ENCODE measurements around the gene ST6GALNAC2.
"Not testable (repeated sequence)": the region's sequence is repeated elsewhere in the genome, so short reads cannot be mapped to it uniquely, and the experiment has no call there.

The ST6GALNAC2 gene

GRCh38 chr17:76536511-76537287, 49.0 kb downstream of the ST6GALNAC2 start:
- H3K9me3 Mint-ChIP-seq: no peaks in the 10 kb centered on the region
- no peak for TF ChIP-seq CTCF (IDR thresholded peaks at IDR 0.05; ENCODE audit: unreplicated experiment in 3 of 3)
- peak overlapping the region in 2 of 3 experiments; percentile 5 to 35 for H3K27ac Mint-ChIP-seq
- H3K4me1 Mint-ChIP-seq: peaks cover 63% of the 10 kb centered on the region
- peaks cover 34% of the 10 kb centered on the region for H3K27me3 Mint-ChIP-seq (ENCODE audit: low read depth)
- no peaks in the 10 kb centered on the region for H3K36me3 Mint-ChIP-seq (ENCODE audit: low read depth)
- peak overlapping the region; percentile 71 to 80 (median 78) for H3K4me3 Mint-ChIP-seq

DNA sequence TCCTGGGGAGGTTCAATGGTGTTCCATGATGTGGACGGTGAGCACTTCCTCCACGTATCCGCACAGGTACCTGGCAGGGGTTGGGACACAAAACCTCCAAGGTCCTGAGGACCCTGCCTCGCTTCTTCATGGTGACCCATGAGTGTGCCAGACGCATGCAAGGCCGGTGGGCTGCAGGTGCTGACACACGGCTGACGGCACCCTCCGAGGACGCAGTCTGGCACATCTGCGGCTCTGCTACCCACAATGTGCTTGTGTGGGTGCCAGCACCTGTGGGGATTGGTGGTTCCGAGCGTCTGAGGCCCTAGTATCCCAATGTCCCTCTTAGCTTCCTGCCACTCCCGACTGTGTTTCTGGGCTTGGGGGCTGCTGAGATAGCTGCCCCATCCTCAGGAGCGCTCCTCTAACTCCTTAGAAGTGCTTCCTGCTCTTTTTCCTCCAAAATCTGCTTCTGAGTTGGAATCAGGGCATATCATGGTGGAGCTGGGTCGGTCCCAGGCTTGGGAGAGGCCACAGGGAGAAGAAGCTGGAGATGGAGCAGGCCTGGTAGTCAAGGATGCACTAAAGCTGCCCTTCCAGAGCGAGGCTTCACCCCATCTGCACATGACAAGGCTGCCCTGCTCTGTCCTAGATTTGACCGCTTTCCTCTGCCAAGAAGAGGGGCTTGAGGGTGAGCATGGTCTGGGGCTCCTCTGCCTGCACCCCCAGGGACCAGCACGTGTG, 49.7 kb downstream of the ST6GALNAC2 start:
- Mint-ChIP-seq H3K27ac (peak overlapping the region in 2 of 3 experiments; percentile 34 to 35), H3K9me3 (no peaks in the 10 kb centered on the region), H3K4me1 (peaks cover 58% of the 10 kb centered on the region), H3K27me3 (ENCODE audit: low read depth) (peaks cover 32% of the 10 kb centered on the region), H3K36me3 (ENCODE audit: low read depth) (no peaks in the 10 kb centered on the region), H3K4me3 (peak overlapping the region; percentile 71 to 78 (median 78))
- TF ChIP-seq CTCF (IDR thresholded peaks at IDR 0.05; ENCODE audit: unreplicated experiment in 3 of 3): no peak

- Mint-ChIP-seq H3K9me3 (no peaks in the 10 kb centered on the region), H3K27me3 (ENCODE audit: low read depth) (peaks cover 28% of the 10 kb centered on the region), H3K27ac (peak overlapping the region in 2 of 3 experiments; percentile 32 to 34), H3K4me1 (peaks cover 56% of the 10 kb centered on the region), H3K4me3 (peak overlapping the region; percentile 60 to 78 (median 65)), H3K36me3 (ENCODE audit: low read depth) (no peaks in the 10 kb centered on the region)
- no peak for TF ChIP-seq CTCF (IDR thresholded peaks at IDR 0.05; ENCODE audit: unreplicated experiment in 3 of 3)
Observed at GRCh38 chr17:76534831-76535732, 50.6 kb downstream of the ST6GALNAC2 start.

- H3K4me1 Mint-ChIP-seq: peaks cover 59% of the 10 kb centered on the region
- H3K9me3 Mint-ChIP-seq; H3K4me3 Mint-ChIP-seq; H3K36me3 Mint-ChIP-seq (ENCODE audit: low read depth): not testable (repeated sequence)
- peak overlapping the region in 2 of 3 experiments; percentile 33 to 60 for H3K27ac Mint-ChIP-seq
- peaks cover 18% of the 10 kb centered on the region for H3K27me3 Mint-ChIP-seq (ENCODE audit: low read depth)
Observed at GRCh38 chr17:76533640-76534359, 51.9 kb downstream of the ST6GALNAC2 start.

- peak overlapping the region; percentile 0 to 63 (median 21) for H3K4me3 Mint-ChIP-seq
- H3K27ac Mint-ChIP-seq: peak overlapping the region; percentile 88 to 97 (median 90)
- H3K4me1 Mint-ChIP-seq: peaks cover 70% of the 10 kb centered on the region
- H3K27me3 Mint-ChIP-seq (ENCODE audit: low read depth): peaks cover 18% of the 10 kb centered on the region
- H3K9me3 Mint-ChIP-seq: no peaks in the 10 kb centered on the region
- TF ChIP-seq CTCF (IDR thresholded peaks at IDR 0.05; ENCODE audit: unreplicated experiment in 3 of 3): no peak
- H3K36me3 Mint-ChIP-seq (ENCODE audit: low read depth): no peaks in the 10 kb centered on the region
Observed at GRCh38 chr17:76532072-76532651, 53.5 kb downstream of the ST6GALNAC2 start.

Data from nephron (organoid).